HEK293T (cell line): ENCODE measurements around the gene HIPK4.

Source experiments
- ARNT ChIP-seq: fragments of 450-650 bp; IDR thresholded peaks from 2 replicates; pipeline ENCODE4 v1.6.1; 2017; ENCODE audit warnings: mild to moderate bottlenecking
- FOXM1 ChIP-seq: fragments of 450-650 bp; IDR thresholded peaks from 2 replicates; pipeline ENCODE4 v1.6.1; 2017; ENCODE audit warnings: mild to moderate bottlenecking, borderline replicate concordance
- HDGF ChIP-seq: fragments of 450-650 bp; IDR thresholded peaks from 2 replicates; pipeline ENCODE4 v1.6.1; 2017; ENCODE audit warnings: antibody characterized with exemption, borderline replicate concordance
- L3MBTL2 ChIP-seq: fragments of 450-650 bp; conservative IDR thresholded peaks from 2 replicates; pipeline ENCODE4 v1.6.1; 2016; ENCODE audit warnings: mild to moderate bottlenecking
- LEF1 ChIP-seq: fragments of 450-650 bp; IDR thresholded peaks from 2 replicates; pipeline ENCODE4 v1.6.1; 2017; ENCODE audit warnings: mild to moderate bottlenecking, borderline replicate concordance
- NFRKB ChIP-seq: fragments of 450-650 bp; IDR thresholded peaks from 2 replicates; pipeline ENCODE4 v1.6.1; 2016; ENCODE audit warnings: mild to moderate bottlenecking, moderate library complexity
- SUZ12 ChIP-seq: fragments of 450-650 bp; IDR thresholded peaks from 2 replicates; pipeline ENCODE4 v1.6.1; 2016; ENCODE audit warnings: mild to moderate bottlenecking

- TF ChIP-seq FOXM1 (no peak), SUZ12 (no peak), ARNT (no peak), HDGF (no peak), LEF1 (no peak), NFRKB (no peak), L3MBTL2 (no peak)
Observed at GRCh38 chr19:40337107-40337506, 52.9 kb downstream of the HIPK4 start.
